Muscle layer of duodenum (tissue), 2 donors: Measurements from ENCODE around the gene UNC5A.
A peak's percentile ranks its signal among the peaks of the same experiment; 100 is the strongest.

ENCODE experiments used
- H3K27ac ChIP-seq: one replicate; pipeline ENCODE4 v1.7.0; 2013; ENCODE audit warnings: mild to moderate bottlenecking, low read length
- H3K27me3 ChIP-seq: one replicate; pipeline ENCODE4 v1.7.0; 2013; ENCODE audit warnings: low read depth, mild to moderate bottlenecking, control low read depth, low read length
- H3K36me3 ChIP-seq, 2 donors: one replicate each; pipeline ENCODE4 v1.7.0; 2013; ENCODE audit warnings: low read length in 2 of 2, control low read depth in 1 of 2, mild to moderate bottlenecking in 1 of 2; ENCODE audit not compliant: insufficient read depth in 2 of 2, control insufficient read depth in 1 of 2
- H3K4me1 ChIP-seq, 2 donors: one replicate each; pipeline ENCODE4 v1.7.0; 2013; ENCODE audit warnings: low read length in 2 of 2, mild to moderate bottlenecking in 2 of 2, control low read depth in 1 of 2, moderate library complexity in 1 of 2; ENCODE audit not compliant: insufficient read depth in 2 of 2, control insufficient read depth in 1 of 2
- H3K4me3 ChIP-seq, 2 donors: one replicate each; pipeline ENCODE4 v1.7.0; 2013; ENCODE audit warnings: low read length in 2 of 2, low read depth in 1 of 2, mild to moderate bottlenecking in 1 of 2
- H3K9me3 ChIP-seq, 2 donors: one replicate each; pipeline ENCODE4 v1.7.0; 2013; ENCODE audit warnings: low read length in 2 of 2, control low read depth in 1 of 2, mild to moderate bottlenecking in 1 of 2; ENCODE audit not compliant: control insufficient read depth in 1 of 2
- donor health status: healthy.

UNC5A gene

DNA sequence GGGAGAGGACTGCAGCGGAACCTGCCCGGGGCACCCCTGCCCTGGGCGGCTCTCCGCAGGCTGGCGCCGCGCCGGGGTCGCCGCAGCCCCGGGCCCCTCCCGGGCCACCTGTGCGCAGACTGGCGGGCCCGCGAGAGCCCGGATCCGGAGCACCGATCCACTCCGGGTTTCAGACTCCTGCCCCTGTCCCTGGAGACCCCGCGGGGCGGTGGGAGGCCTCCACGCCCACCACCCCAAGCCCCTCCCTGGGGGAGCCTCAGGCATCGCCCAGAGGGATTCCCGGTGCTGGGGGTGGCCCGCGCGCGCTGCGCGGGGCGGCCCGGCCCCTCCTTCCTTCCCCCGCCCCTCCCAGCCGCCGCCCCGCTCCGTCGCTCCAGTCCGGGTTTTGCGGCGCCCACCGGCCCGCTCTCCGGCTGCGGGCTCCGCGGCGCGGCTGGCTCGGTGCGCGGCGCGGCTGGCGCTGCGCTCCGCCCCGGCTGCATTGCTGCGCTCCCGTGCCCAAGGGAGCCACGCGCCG lies at the start of gene UNC5A:
TSS of gene UNC5A (plus strand) at position 479 of the 517 bp plus-strand sequence. CDS start 192 bp downstream, outside the sequence.
- peak within 1 kb of the TSS in 1 of 2 donors; percentile 58 for H3K4me3 ChIP-seq
- no peaks in the 10 kb centered on the region for H3K36me3 ChIP-seq

GRCh38 chr5:176761755-176762154 lies 48.6 kb upstream of the UNC5A start:
- H3K27ac ChIP-seq, result no peak overlapping the region
- no peaks in the 10 kb centered on the region for H3K36me3 ChIP-seq
- H3K9me3 ChIP-seq, result peaks cover 8 to 17% of the 10 kb centered on the region in 2 donors
- no peak overlapping the region for H3K4me3 ChIP-seq
- no peaks in the 10 kb centered on the region for H3K27me3 ChIP-seq
- no peaks in the 10 kb centered on the region for H3K4me1 ChIP-seq

More for the DNA sequence above, at the start of gene UNC5A:
- Histone ChIP-seq H3K4me1 (peaks cover 0 to 20% of the 10 kb centered on the region in 2 donors), H3K27me3 (peaks cover 17% of the 10 kb centered on the region), H3K27ac (no peak within 1 kb of the TSS), H3K9me3 (no peaks in the 10 kb centered on the region)

DNA sequence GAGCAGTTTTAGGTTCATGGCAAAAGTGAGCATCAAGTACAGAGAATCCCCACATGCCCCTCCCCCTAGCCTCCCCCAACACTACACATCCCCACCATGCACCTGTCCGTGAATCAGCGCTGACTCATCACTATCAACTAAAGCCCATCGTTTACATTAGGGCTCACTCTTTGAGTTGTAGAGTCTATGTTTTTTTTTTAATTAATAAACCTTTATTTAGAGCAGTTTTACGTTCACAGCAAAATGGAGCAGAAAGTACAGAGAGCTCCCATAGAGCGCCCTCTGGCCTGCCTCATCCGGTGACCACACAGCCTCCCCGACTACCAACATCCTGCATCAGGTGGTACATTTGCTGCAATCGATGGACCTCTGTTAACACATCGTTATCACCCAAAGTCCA lies 47.9 kb upstream of the UNC5A start:
- Histone ChIP-seq H3K36me3 (no peaks in the 10 kb centered on the region), H3K9me3 (peaks cover 8 to 16% of the 10 kb centered on the region in 2 donors), H3K4me3 (no peak overlapping the region), H3K27ac (no peak overlapping the region), H3K4me1 (no peaks in the 10 kb centered on the region), H3K27me3 (no peaks in the 10 kb centered on the region)

DNA sequence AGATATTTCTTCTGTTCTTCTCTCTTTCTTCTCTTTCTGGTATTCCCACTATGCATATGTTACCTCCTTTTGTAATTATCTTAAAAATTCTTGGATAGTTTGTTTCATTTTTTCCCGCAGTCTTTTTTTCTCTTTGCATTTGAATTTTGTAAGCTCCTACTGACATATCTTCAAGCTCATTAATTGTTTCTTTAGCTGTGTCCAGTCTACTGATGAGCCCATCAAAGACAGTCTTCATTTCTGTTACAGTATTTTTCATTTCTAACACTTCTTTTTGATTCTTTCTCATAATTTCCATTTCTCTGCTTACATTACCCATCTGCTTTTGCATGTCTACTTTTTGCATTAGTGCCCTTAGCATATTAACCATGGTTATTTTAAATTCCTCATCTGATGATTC lies 44.7 kb upstream of the UNC5A start:
- H3K4me3 ChIP-seq, result no peak overlapping the region
- no peaks in the 10 kb centered on the region for H3K36me3 ChIP-seq
- H3K4me1 ChIP-seq, result no peaks in the 10 kb centered on the region
- H3K27me3 ChIP-seq, result peaks cover 6% of the 10 kb centered on the region
- H3K27ac ChIP-seq, result no peak overlapping the region
- H3K9me3 ChIP-seq, result peaks cover 8 to 12% of the 10 kb centered on the region in 2 donors

DNA sequence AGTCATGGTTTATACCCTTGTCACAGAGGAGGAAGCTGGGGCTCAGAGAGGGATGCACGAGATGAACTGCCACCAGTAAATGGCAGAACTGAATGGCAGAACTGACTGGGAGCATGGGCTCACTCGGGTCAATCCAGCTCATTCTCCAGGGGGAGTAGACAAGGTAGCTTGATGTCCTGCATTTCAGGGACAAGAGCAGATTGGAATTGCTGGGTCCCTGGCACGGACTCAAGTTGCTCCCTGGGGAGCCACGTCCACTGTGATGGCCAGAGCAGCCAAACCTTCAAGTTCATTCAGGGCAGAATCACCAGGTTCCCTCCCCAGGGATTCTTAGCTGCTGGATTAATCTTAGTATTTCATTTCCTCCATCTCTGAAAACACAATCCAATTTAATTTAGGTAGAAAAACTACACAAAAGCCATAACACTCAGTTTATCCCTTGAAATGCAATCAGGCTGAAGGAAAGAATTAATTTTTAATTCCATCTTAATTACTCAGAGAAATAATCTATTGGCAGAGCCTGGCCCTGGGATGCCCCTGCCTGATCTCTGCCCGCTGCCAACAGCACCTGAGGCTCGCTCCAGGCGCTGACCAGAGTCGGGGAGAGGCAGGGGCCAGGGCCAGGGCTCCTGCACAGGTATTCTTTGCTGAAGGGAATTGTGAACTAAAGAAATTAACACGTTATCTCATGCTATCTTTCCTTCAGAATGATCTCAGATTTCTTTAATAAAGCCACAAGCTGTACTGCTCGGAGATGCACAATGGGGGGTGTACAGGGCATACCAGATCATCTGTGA lies 42.0 kb upstream of the UNC5A start:
- peaks cover 8 to 17% of the 10 kb centered on the region in 2 donors for H3K9me3 ChIP-seq
- H3K27me3 ChIP-seq, result peaks cover 6% of the 10 kb centered on the region
- H3K27ac ChIP-seq, result no peak overlapping the region
- no peaks in the 10 kb centered on the region for H3K4me1 ChIP-seq
- no peaks in the 10 kb centered on the region for H3K36me3 ChIP-seq
- no peak overlapping the region for H3K4me3 ChIP-seq

DNA sequence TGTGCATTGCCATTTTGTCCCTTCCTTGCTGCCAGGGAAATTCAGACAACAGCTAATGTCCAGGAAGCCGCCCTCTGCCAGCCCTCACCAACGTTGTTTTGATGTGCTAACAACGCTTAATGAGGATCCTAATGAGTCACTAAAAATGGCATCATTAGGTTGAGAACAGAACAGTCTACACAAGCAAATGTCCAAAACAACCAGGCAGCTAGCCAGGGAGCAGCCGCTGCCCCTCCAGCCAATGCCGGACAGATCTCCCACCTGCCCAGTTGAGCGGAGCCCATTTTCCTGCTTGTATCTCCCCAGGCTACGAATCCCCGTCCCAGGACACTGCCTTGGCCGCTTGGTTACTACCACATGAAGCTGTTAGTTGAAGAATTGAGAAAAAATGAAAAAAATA lies 40.4 kb upstream of the UNC5A start:
- no peaks in the 10 kb centered on the region for H3K4me1 ChIP-seq
- no peak overlapping the region for H3K4me3 ChIP-seq
- no peak overlapping the region for H3K27ac ChIP-seq
- H3K27me3 ChIP-seq, result peaks cover 6% of the 10 kb centered on the region
- H3K36me3 ChIP-seq, result no peaks in the 10 kb centered on the region
- peaks cover 8 to 17% of the 10 kb centered on the region in 2 donors for H3K9me3 ChIP-seq

DNA sequence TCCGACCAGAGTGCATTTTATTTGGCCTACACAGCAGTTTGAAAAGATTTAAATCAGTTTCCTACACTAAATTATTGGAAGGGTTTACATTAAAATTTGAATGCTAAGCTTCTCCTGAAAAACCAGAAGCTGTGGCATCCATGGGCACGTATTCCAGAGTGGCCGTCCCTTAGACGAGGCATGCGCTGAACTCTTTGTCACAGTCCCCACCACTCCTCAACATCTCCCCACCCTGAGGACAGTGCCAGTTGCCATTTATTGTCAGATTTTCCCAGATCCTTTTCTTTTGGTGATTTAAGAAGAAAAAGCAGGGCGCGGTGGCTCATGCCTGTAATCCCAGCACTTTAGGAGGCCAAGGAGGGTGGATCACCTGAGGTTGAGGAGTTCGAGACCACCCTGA lies 39.9 kb upstream of the UNC5A start:
- Histone ChIP-seq H3K27me3 (peaks cover 6% of the 10 kb centered on the region), H3K4me3 (no peak overlapping the region), H3K36me3 (no peaks in the 10 kb centered on the region), H3K27ac (no peak overlapping the region), H3K4me1 (no peaks in the 10 kb centered on the region), H3K9me3 (peaks cover 8 to 16% of the 10 kb centered on the region in 2 donors)

DNA sequence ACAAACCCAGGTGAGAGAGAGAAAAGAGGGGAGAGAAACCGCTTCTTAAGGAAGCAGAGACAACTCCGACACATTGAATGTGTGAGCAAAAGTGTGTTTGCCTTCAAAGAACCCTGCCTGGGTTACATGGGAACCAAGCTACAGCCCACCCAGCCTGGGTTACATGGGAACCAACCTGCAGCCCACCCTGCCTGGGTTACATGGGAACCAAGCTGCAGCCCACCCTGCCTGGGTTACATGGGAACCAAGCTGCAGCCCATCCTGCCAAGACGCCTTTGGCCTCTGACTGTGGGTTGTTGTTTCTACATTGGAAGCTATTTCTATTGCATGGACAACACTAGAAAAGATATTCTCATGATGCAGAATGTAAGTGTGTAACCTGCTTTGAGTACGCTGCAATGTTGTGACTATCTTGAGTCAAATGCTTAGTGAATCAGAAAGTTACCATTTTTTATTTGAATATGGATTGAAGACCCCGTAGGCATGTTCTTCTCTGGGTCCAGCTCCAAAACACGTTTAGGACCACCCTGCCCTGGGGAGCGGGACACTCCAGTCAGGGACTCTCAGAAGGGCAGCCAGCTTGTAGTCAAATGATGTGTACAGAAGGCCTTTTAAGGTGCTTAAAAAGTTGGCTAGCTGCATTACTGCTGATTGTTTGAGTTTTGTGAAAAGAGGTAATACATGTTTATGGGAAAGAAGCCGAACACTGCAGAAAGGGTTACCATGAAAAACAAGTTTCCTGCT lies 39.1 kb upstream of the UNC5A start:
- H3K9me3 ChIP-seq, result peaks cover 3 to 8% of the 10 kb centered on the region in 2 donors

GRCh38 chr5:176772271-176773210 lies 37.8 kb upstream of the UNC5A start:
- Histone ChIP-seq H3K9me3 (peaks cover 0 to 4% of the 10 kb centered on the region in 2 donors), H3K4me1 (no peaks in the 10 kb centered on the region), H3K4me3 (no peak overlapping the region), H3K27me3 (peaks cover 6% of the 10 kb centered on the region), H3K27ac (no peak overlapping the region), H3K36me3 (no peaks in the 10 kb centered on the region)

More for the DNA sequence above, 39.1 kb upstream of the UNC5A start:
- peaks cover 6% of the 10 kb centered on the region for H3K27me3 ChIP-seq
- no peaks in the 10 kb centered on the region for H3K4me1 ChIP-seq
- no peak overlapping the region for H3K27ac ChIP-seq
- no peaks in the 10 kb centered on the region for H3K36me3 ChIP-seq
- no peak overlapping the region for H3K4me3 ChIP-seq

- Histone ChIP-seq H3K4me1 (no peaks in the 10 kb centered on the region), H3K27me3 (no peaks in the 10 kb centered on the region), H3K4me3 (no peak overlapping the region), H3K9me3 (peaks cover 0 to 4% of the 10 kb centered on the region in 2 donors), H3K36me3 (no peaks in the 10 kb centered on the region), H3K27ac (no peak overlapping the region)
These were observed 36.8 kb upstream of the UNC5A start for GRCh38 chr5:176773408-176774035.
